Non-pigmented ciliary epithelial cell (primary cell): ENCODE results near the gene CCDC192.

Experiments
- DNase-seq: peaks from one replicate; pipeline ENCODE4 v3.0.0-alpha.2; 2010; ENCODE audit warnings: low read depth

Gene CCDC192

GRCh38 chr5:127810707-127811490 is 107.7 kb downstream of the CCDC192 start:
- DNase-seq = no peak

GRCh38 chr5:127812570-127812969 is 109.4 kb downstream of the CCDC192 start:
- DNase-seq = no peak

- peak; percentile 79 for DNase-seq
These were observed 110.7 kb downstream of the CCDC192 start for GRCh38 chr5:127813633-127814587.

- no peak for DNase-seq
These were observed 111.4 kb downstream of the CCDC192 start for GRCh38 chr5:127814588-127814973.

GRCh38 chr5:127820910-127821553 is 117.8 kb downstream of the CCDC192 start:
- DNase-seq = no peak

GRCh38 chr5:127821896-127822295 is 118.7 kb downstream of the CCDC192 start:
- no peak for DNase-seq

GRCh38 chr5:127824126-127824525 is 120.9 kb downstream of the CCDC192 start:
- DNase-seq = no peak

- DNase-seq = no peak
These were observed 122.8 kb downstream of the CCDC192 start for GRCh38 chr5:127826011-127826410.

- DNase-seq = no peak
These were observed 124.3 kb downstream of the CCDC192 start for GRCh38 chr5:127827451-127827850.

- no peak for DNase-seq
These were observed 127.0 kb downstream of the CCDC192 start for GRCh38 chr5:127830157-127830556.

GRCh38 chr5:127830829-127831598 is 127.8 kb downstream of the CCDC192 start:
- no peak for DNase-seq

- DNase-seq = no peak
These were observed 128.9 kb downstream of the CCDC192 start for GRCh38 chr5:127832067-127832466.

- DNase-seq = no peak
These were observed 130.9 kb downstream of the CCDC192 start for GRCh38 chr5:127834094-127834531.

GRCh38 chr5:127834554-127834953 is 131.4 kb downstream of the CCDC192 start:
- DNase-seq = no peak

- DNase-seq = no peak
These were observed 135.5 kb downstream of the CCDC192 start for GRCh38 chr5:127838661-127839060.

- no peak for DNase-seq
These were observed 135.9 kb downstream of the CCDC192 start for GRCh38 chr5:127839072-127839471.

- DNase-seq = no peak
These were observed 136.5 kb downstream of the CCDC192 start for GRCh38 chr5:127839496-127840197.

GRCh38 chr5:127840198-127840524 is 137.0 kb downstream of the CCDC192 start:
- no peak for DNase-seq

GRCh38 chr5:127840809-127841208 is 137.6 kb downstream of the CCDC192 start:
- no peak for DNase-seq

GRCh38 chr5:127844581-127845021 is 141.4 kb downstream of the CCDC192 start:
- DNase-seq = no peak

- DNase-seq = no peak
These were observed 143.7 kb downstream of the CCDC192 start for GRCh38 chr5:127846884-127847283.
